DMS 273 treated with DMSO at 0.1 percent for 48 hours (cell line): ENCODE results near the gene KRTAP12-1.

Experiments
- DNase-seq: peaks from one replicate; lab custom pipeline; 2025; lab: John Stamatoyannopoulos, UW

The KRTAP12-1 gene

GRCh38 chr21:44711327-44712202 lies 29.6 kb upstream of the KRTAP12-1 start, which contains the start of gene TSPEAR:
TSS of gene TSPEAR (minus strand) at chr21:44711572. CDS start at chr21:44711514, 58 bp downstream.
- DNase-seq: no peak

- DNase-seq: no peak
Observed at GRCh38 chr21:44710756-44711326, 28.9 kb upstream of the KRTAP12-1 start.

- DNase-seq: no peak
Observed at GRCh38 chr21:44710294-44710665, 28.3 kb upstream of the KRTAP12-1 start.

- no peak for DNase-seq
Observed at GRCh38 chr21:44709426-44710293, 27.7 kb upstream of the KRTAP12-1 start.

- no peak for DNase-seq
Observed at GRCh38 chr21:44708866-44709425, 27.0 kb upstream of the KRTAP12-1 start.

- DNase-seq: no peak
Observed at GRCh38 chr21:44708213-44708865, 26.4 kb upstream of the KRTAP12-1 start.

GRCh38 chr21:44706706-44707581 lies 25.0 kb upstream of the KRTAP12-1 start:
- DNase-seq: no peak

- DNase-seq: no peak
Observed at GRCh38 chr21:44706026-44706705, 24.2 kb upstream of the KRTAP12-1 start.

GRCh38 chr21:44704636-44705001 lies 22.7 kb upstream of the KRTAP12-1 start:
- DNase-seq: no peak

GRCh38 chr21:44703731-44704635 lies 22.0 kb upstream of the KRTAP12-1 start:
- no peak for DNase-seq

GRCh38 chr21:44702973-44703730 lies 21.2 kb upstream of the KRTAP12-1 start:
- DNase-seq: no peak

- DNase-seq: peak; percentile 74
Observed at GRCh38 chr21:44702111-44702972, 20.4 kb upstream of the KRTAP12-1 start.

- no peak for DNase-seq
Observed at GRCh38 chr21:44701541-44701940, 19.6 kb upstream of the KRTAP12-1 start.

- no peak for DNase-seq
Observed at GRCh38 chr21:44701023-44701400, 19.0 kb upstream of the KRTAP12-1 start.

GRCh38 chr21:44700101-44701022 lies 18.4 kb upstream of the KRTAP12-1 start:
- DNase-seq: no peak

- DNase-seq: no peak
Observed at GRCh38 chr21:44699502-44700001, 17.6 kb upstream of the KRTAP12-1 start.
